Astrocyte (in vitro differentiated cells and primary cell): Measurements from ENCODE around the gene RECQL5. TPM values are rescaled to one million over a fixed set of nuclear protein-coding genes. Genes with fewer than 3 reads are reported as not detected.

Experiments
- DNase-seq: peaks from one replicate; pipeline ENCODE4 v3.0.0-alpha.2; 2010; ENCODE audit warnings: low read depth
- FAIRE-seq: peaks from 2 replicates; lab custom pipeline; 2011; peaks lifted over from hg19 to GRCh38; lab: Jason Lieb, UNC
- H2AFZ ChIP-seq: 2 replicates; pipeline ENCODE4 v1.6.0; 2012; ENCODE audit warnings: low read depth, low read length, inconsistent platforms
- H3K27ac ChIP-seq: 2 replicates; pipeline ENCODE4 v1.5.1; 2011; ENCODE audit warnings: low read depth, low read length, inconsistent platforms
- H3K27me3 ChIP-seq: 2 replicates; pipeline ENCODE4 v1.6.0; 2011; ENCODE audit warnings: low read length, inconsistent platforms; ENCODE audit not compliant: insufficient read depth
- H3K36me3 ChIP-seq: 2 replicates; pipeline ENCODE4 v1.5.1; 2011; ENCODE audit warnings: low read length, inconsistent platforms; ENCODE audit not compliant: insufficient read depth
- H3K4me1 ChIP-seq: 2 replicates; pipeline ENCODE4 v1.5.1; 2011; ENCODE audit warnings: low read length, inconsistent platforms; ENCODE audit not compliant: insufficient read depth
- H3K4me2 ChIP-seq: 2 replicates; pipeline ENCODE4 v1.6.0; 2012; ENCODE audit warnings: low read length, inconsistent platforms
- H3K4me3 ChIP-seq: 2 replicates; pipeline ENCODE4 v1.5.1; 2011; ENCODE audit warnings: low read depth, mild to moderate bottlenecking, low read length, inconsistent platforms; ENCODE audit not compliant: insufficient read depth
- H3K79me2 ChIP-seq: 2 replicates; pipeline ENCODE4 v1.6.0; 2012; ENCODE audit warnings: mild to moderate bottlenecking, low read length, inconsistent platforms; ENCODE audit not compliant: insufficient read depth
- H3K9ac ChIP-seq: 2 replicates; pipeline ENCODE4 v1.6.0; 2012; ENCODE audit warnings: mild to moderate bottlenecking, low read length, inconsistent platforms
- H3K9me3 ChIP-seq: 2 replicates; pipeline ENCODE4 v1.5.1; 2012; ENCODE audit warnings: low read depth, mild to moderate bottlenecking, low read length, inconsistent platforms; ENCODE audit not compliant: insufficient read depth
- H4K20me1 ChIP-seq: 2 replicates; pipeline ENCODE4 v1.6.0; 2012; ENCODE audit warnings: low read length, inconsistent platforms; ENCODE audit not compliant: insufficient read depth
- H3K27ac Mint-ChIP-seq: one replicate; pipeline ENCODE4 v1.8.0; 2021; ENCODE audit warnings: mild to moderate bottlenecking, mixed read lengths; ENCODE audit not compliant: unreplicated experiment
- H3K27me3 Mint-ChIP-seq: one replicate; pipeline ENCODE4 v1.8.0; 2021; ENCODE audit warnings: low read depth, mixed read lengths; ENCODE audit not compliant: unreplicated experiment
- H3K36me3 Mint-ChIP-seq: one replicate; pipeline ENCODE4 v1.8.0; 2021; ENCODE audit warnings: low read depth, mixed read lengths; ENCODE audit not compliant: unreplicated experiment
- H3K4me1 Mint-ChIP-seq: one replicate; pipeline ENCODE4 v1.8.0; 2021; ENCODE audit warnings: low read depth, mixed read lengths; ENCODE audit not compliant: unreplicated experiment
- H3K4me3 Mint-ChIP-seq: one replicate; pipeline ENCODE4 v1.8.0; 2021; ENCODE audit warnings: mild to moderate bottlenecking, moderate library complexity, mixed read lengths; ENCODE audit not compliant: unreplicated experiment
- H3K9me3 Mint-ChIP-seq: one replicate; pipeline ENCODE4 v1.8.0; 2021; ENCODE audit warnings: mild to moderate bottlenecking, mixed read lengths; ENCODE audit not compliant: unreplicated experiment
- EZH2 ChIP-seq: IDR thresholded peaks from 2 replicates; pipeline ENCODE4 v1.6.1; 2012; ENCODE audit warnings: mild to moderate bottlenecking, low read length, inconsistent platforms; ENCODE audit not compliant: insufficient read depth
- total RNA-seq: library from RNA; stranded (reverse); gene quantifications from 2 replicates; pipeline ENCODE4 v1.2.1, GENCODE V29; 2021
- TF ChIP-seq, protein P1 (sequence below): IDR thresholded peaks from 2 replicates; pipeline ENCODE4 v1.5.1; 2011; ENCODE audit warnings: low read depth, mild to moderate bottlenecking, inconsistent platforms, low read length, moderate library complexity; ENCODE audit not compliant: insufficient read depth

The RECQL5 gene
- total RNA-seq, 1 donor from 2014 or later, result 25.9 TPM

DNA sequence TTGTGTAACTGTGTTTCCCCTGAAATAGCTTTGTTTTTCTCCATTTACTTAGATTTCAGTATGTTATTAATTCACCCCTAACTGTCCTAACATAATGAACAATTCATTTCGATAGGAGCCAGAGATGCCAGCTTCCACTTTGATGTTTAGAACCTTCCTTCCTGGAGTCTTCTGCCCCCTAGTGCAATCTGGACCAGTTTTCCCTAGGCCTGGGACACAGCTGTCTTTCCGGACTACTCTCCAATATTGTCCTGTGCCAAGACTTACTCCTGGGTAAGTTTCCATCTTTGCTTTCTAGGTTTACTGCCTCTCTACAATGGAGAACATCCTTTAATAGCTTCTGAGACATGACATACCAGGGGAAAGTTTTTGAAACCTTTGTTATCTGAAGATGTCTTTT, 12.8 kb downstream of the RECQL5 start:
- Histone ChIP-seq H3K27me3 (no peaks in the 10 kb centered on the region), H3K27ac (no peak overlapping the region), H3K36me3 (peaks cover 7% of the 10 kb centered on the region), H4K20me1 (no peaks in the 10 kb centered on the region), H3K79me2 (no peaks in the 10 kb centered on the region), H3K9ac (no peak overlapping the region), H3K4me2 (no peak overlapping the region), H3K4me1 (no peaks in the 10 kb centered on the region), H3K4me3 (no peak overlapping the region), H3K9me3 (no peaks in the 10 kb centered on the region), H2AFZ (no peak overlapping the region)
- no peak overlapping the region for H3K4me3 Mint-ChIP-seq
- H3K9me3 Mint-ChIP-seq, result no peaks in the 10 kb centered on the region
- no peaks in the 10 kb centered on the region for H3K4me1 Mint-ChIP-seq
- H3K36me3 Mint-ChIP-seq, result peaks cover 6% of the 10 kb centered on the region
- H3K27me3 Mint-ChIP-seq, result no peaks in the 10 kb centered on the region
- H3K27ac Mint-ChIP-seq, result no peak overlapping the region
- FAIRE-seq, result no peak
- TF ChIP-seq EZH2, result no peak
- TF ChIP-seq, protein P1, sequence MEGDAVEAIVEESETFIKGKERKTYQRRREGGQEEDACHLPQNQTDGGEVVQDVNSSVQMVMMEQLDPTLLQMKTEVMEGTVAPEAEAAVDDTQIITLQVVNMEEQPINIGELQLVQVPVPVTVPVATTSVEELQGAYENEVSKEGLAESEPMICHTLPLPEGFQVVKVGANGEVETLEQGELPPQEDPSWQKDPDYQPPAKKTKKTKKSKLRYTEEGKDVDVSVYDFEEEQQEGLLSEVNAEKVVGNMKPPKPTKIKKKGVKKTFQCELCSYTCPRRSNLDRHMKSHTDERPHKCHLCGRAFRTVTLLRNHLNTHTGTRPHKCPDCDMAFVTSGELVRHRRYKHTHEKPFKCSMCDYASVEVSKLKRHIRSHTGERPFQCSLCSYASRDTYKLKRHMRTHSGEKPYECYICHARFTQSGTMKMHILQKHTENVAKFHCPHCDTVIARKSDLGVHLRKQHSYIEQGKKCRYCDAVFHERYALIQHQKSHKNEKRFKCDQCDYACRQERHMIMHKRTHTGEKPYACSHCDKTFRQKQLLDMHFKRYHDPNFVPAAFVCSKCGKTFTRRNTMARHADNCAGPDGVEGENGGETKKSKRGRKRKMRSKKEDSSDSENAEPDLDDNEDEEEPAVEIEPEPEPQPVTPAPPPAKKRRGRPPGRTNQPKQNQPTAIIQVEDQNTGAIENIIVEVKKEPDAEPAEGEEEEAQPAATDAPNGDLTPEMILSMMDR, result peak; percentile 8
- DNase-seq, result no peak

DNA sequence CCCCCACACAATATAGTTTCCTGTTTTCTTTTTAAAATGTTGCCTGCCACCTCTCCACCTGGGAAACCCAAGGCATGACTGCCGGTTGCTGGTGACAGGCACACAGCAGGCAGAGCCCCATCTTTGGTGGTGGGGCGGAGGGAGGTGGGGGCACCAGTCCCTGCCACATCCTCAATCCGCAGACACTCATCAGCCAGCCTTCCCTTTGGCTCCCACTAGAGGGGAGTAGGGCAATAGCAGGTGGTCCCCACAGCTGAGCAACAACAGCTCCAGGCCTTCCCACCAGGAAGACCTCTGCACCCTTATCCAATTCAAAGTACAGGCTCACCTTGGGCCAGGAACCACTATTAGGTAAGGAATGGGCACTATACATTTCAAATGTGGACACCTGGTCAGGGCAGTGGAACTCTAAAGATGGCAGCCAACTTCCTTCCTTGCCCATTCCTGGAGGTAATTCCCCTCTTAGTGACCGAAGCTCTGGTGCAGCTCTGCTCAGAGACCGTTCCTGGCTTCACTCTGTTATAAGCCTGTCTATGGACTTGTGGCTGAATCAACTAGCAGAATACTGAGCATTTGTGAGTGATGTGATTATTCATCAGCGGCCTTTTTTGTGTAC, 13.9 kb downstream of the RECQL5 start:
- Histone ChIP-seq H3K9me3 (no peaks in the 10 kb centered on the region), H3K79me2 (no peaks in the 10 kb centered on the region), H3K4me2 (no peak overlapping the region), H3K4me1 (no peaks in the 10 kb centered on the region), H2AFZ (no peak overlapping the region), H3K27ac (no peak overlapping the region), H3K4me3 (no peak overlapping the region), H3K36me3 (peaks cover 7% of the 10 kb centered on the region), H4K20me1 (no peaks in the 10 kb centered on the region), H3K9ac (no peak overlapping the region), H3K27me3 (no peaks in the 10 kb centered on the region)
- FAIRE-seq (no peak), DNase-seq (peak; percentile 12)
- H3K4me1 Mint-ChIP-seq, result no peaks in the 10 kb centered on the region
- H3K36me3 Mint-ChIP-seq, result peaks cover 8% of the 10 kb centered on the region
- peak overlapping the region; percentile 47 for H3K27ac Mint-ChIP-seq
- H3K4me3 Mint-ChIP-seq, result no peak overlapping the region
- no peaks in the 10 kb centered on the region for H3K27me3 Mint-ChIP-seq
- TF ChIP-seq EZH2, result no peak
- TF ChIP-seq, protein P1, result peak; percentile 66
- no peaks in the 10 kb centered on the region for H3K9me3 Mint-ChIP-seq

DNA sequence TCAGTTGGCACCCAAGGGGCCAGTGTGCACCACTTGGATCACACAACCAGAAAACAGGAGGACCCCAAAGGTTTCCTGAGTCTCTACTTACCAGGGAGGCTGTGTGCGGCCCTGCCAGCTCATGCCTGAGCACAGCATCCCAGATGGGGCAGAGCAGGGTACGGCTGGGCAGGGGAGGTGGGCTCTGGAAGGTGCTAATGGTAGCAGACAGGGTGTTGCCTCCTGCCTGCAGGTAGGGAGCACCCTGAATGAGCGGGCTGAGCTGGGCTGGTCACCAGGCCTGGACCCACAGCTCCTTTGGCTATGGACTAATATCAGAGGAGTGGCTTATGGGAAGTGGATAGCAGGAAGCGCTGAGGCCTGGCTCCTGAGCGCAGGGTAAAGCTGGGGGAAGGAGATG, 14.6 kb downstream of the RECQL5 start:
- no peak overlapping the region for H3K4me2 ChIP-seq
- no peaks in the 10 kb centered on the region for H3K9me3 ChIP-seq
- H2AFZ ChIP-seq, result no peak overlapping the region
- H3K27ac Mint-ChIP-seq, result no peak overlapping the region
- H3K4me1 Mint-ChIP-seq, result no peaks in the 10 kb centered on the region
- H3K79me2 ChIP-seq, result no peaks in the 10 kb centered on the region
- H3K36me3 ChIP-seq, result peaks cover 7% of the 10 kb centered on the region
- H3K4me1 ChIP-seq, result no peaks in the 10 kb centered on the region
- DNase-seq, result no peak
- no peak overlapping the region for H3K4me3 ChIP-seq
- no peaks in the 10 kb centered on the region for H3K27me3 Mint-ChIP-seq
- H3K9me3 Mint-ChIP-seq, result no peaks in the 10 kb centered on the region
- peaks cover 9% of the 10 kb centered on the region for H3K36me3 Mint-ChIP-seq
- no peaks in the 10 kb centered on the region for H4K20me1 ChIP-seq
- H3K27me3 ChIP-seq, result no peaks in the 10 kb centered on the region
- TF ChIP-seq EZH2, result no peak
- TF ChIP-seq, protein P1, result no peak
- no peak for FAIRE-seq
- no peak overlapping the region for H3K27ac ChIP-seq
- no peak overlapping the region for H3K4me3 Mint-ChIP-seq
- H3K9ac ChIP-seq, result no peak overlapping the region
